T-helper 1 cell treated with Interleukin-12 subunit alpha and Interleukin-12 subunit beta and Interleukin-4 antibody, amounts not matched to agents 30 ng/mL and 1 ng/mL, for 36 hours (primary cell): ENCODE data around the gene PRR22. TPM values are rescaled to one million over a fixed set of nuclear protein-coding genes. Genes with fewer than 3 reads are reported as not detected.
"Not testable (repeated sequence)": the region's sequence is repeated elsewhere in the genome, so short reads cannot be mapped to it uniquely, and the experiment has no call there.

Experiments used
- intact Hi-C: fragments of 100-400 bp; cut with micrococcal nuclease; formaldehyde crosslinking; loops from one replicate; pipeline ENCODE4 v1.15.1; 2024
- total RNA-seq: library from RNA; stranded (reverse); gene quantifications from 2 replicates; pipeline ENCODE4 v1.2.3, GENCODE V29; 2022

PRR22 gene
- total RNA-seq, 1 donor from 2014 or later: 5.0 TPM

DNA sequence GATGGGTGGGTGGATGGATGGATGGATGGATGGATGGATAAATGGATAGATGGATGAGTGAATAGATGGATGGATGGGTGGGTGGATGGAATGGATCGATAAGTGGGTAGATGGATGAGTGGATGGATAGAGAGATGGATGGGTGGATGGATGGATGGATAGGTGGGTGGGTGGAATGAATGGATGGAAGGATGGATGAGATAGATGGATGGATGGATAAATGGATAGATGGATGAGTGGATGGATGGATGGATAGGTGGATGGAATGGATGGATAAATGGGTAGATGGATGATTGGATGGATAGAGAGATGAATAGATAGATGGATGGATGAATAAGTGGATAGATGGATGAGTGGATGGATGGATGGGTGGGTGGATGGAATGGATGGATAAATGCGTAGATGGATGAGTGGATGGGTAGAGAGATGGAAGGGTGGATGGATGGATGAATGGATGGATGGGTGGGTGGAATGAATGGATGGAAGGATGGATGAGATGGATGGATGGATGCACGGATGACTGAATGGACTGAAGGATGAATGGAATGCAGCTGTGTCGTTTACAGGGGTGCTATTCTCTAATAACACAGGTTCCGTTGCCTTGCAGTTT is 21.8 kb downstream of the PRR22 start:
- intact Hi-C loops: no loop called here

DNA sequence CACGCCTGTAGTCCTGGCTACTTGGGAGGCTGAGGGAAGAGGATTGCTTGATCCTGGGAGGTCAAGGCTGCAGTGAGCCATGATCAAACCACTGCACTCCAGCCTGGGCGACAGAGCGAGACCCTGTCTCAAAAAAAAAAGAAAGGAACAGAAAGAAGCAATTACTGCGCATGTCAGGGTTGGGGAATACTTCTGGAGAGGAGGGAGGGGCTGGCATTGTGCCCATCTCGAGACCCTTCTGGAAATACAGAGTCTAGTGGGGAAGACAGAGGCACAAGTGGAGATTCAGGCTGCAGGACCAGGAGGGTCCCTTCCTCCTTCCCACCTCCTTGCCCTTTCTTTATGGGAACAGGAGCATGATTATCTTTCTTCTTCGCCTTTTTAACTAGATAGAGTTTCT is 30.8 kb downstream of the PRR22 start:
- intact Hi-C loops: no loop called here

DNA sequence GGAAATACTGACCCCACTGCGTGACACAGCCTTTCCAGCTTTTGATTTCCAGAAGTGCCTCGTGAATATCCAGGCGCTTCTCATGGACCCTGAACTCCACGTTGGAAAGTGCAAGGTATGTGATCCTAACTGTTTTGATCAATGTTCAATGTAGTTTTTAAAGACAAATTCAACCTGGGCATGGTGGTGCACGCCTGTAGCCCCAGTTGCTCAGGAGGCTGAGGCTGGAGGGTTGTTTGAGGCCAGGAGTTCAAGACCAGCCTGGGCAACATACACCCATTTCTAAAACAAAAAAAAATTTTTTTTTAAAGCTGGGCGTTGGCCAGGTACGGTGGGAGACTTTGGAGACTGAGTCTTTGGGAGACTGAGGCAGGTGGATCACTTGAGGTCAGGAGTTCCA is 32.8 kb downstream of the PRR22 start:
- intact Hi-C loops: no loop called here

DNA sequence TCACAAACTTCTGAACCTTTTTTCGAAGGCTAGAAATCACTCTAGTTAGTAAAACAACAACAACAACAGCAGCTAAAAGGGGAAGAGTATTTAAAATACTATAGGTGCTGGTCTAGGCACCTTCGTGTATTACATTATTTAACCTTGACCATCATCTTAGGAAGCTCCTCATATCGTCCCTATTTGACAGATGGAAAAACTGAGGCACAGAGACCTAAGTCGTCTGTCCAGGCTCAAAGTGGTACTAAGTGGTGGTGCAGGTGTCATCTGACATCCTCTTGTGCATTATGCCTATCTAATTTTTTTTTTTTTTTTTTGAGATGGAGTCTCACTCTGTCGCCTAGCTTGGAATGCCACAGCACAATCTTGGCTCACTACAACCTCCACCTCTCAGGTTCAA is 35.0 kb downstream of the PRR22 start:
- intact Hi-C loops: no loop called here

DNA sequence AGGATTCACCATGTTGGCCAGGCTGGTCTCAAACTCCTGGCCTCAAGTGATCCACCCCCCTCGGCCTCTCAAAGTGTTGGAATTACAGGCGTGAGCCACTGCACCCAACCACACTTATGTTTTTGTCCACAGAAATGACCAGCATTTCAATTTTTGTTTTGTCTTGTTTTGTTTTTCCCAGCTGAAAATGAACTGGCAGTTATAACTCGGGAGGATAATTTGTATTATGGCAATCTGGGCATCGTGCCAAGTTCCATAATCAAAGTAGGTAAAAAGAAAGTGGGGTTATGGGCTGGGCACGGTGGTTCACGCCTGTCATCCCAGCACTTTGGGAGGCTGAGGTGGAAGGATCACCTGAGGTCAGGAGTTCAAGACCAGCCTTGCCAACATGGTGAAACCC is 35.6 kb downstream of the PRR22 start:
- intact Hi-C loops: not testable (repeated sequence)

DNA sequence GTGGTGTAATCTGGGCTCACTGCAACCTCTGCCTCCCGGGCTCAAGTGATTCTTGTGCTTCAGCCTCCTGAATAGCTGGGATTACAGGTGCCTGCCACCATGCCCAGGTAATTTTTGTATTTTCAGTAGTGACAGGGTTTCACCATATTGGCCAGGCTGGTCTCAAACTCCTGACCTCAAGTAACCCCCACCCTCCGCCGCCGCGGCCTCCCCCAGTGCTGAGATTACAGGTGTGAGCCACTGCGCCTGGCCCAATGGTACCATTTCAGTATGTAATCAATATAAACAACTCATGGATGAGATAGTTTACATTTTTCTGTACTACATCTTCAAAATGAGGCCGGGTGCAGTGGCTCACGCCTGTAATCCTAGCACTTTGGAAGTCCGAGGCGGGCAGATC is 39.5 kb downstream of the PRR22 start:
- intact Hi-C loops: not testable (repeated sequence)

DNA sequence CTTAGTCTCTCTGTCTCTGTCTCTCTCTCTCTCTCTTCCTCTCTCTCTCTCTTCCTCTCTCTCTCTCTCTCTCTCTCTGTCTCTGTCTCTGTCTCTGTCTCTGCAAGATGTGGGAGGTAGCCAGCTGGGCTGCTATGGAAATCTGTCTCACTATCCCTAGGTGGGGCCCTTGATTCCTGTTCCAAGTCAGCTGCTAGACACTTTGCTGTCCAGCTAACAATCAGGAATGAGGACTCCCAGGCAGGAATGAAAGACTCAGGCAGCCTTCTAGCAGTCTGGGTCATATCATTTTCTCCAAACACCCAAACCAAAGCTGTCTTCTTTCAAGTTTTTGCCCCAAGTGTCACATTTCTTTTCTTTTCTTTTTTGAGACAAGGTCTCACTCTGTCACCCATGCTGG is 40.9 kb downstream of the PRR22 start:
- intact Hi-C loops: no loop called here

DNA sequence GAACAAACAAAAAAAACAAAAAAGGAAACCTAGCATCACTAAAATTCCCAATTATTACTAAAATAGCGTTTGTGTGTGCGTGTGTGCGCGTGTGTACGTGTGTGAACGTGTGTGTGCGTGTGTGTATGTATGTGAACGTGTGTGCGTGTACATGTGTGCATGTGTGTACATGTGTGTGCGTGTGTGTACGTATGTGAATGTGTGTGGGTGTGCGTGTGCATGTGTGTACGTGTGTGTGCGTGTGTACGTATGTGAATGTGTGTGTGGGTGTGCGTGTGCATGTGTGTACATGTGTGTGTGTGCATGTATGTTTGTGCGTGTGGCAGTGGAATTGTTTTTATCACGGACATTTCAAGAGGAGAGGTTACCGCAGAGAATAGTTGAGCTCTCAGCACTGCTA is 42.5 kb downstream of the PRR22 start:
- intact Hi-C loops: no loop called here

DNA sequence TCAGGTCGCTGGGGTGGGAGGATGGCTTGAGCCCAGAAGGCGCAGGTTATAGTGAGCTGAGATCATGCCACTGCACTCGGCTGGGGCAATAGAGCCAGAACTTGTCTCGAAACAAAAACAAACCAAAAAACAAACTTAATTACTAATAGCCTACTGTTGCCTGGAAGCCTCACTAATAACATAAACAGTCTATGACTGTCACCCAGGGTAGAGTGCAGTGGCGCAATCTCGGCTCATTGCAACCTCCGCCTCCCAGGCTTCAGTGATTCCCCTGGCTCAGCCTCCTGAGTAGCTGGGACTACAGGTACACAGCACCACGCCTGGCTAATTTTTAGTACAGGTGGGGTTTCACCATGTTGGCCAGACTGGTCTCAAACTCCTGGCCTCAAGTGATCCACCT is 46.1 kb downstream of the PRR22 start:
- intact Hi-C loops: no loop called here

DNA sequence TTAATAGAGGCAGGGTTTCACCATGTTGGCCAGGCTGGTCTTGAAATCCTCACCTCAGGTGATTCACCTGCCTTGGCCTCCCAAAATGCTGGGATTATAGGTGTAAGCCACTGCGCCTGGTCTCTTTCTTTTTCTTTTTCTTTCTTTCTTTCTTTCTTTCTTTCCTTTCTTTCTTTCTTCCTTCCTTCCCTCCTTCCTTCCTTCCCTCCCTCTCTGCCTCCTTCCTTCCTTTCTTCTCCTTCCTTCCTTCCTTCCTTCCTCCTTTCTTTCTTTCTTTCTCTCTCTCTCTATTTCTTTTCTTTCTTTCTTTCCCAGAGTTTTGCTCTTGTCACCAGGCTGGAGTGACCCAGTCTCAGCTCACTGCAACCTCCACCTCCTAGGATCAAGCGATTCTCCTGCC is 51.4 kb downstream of the PRR22 start:
- intact Hi-C loops: not testable (repeated sequence)

Other genes starting within 250 kb of the PRR22 start
- 0.76 and 0.83 TPM in 2 replicates for gene TINCR, start 216.8 kb downstream of the PRR22 start, total RNA-seq
- gene SAFB2, start 162.0 kb downstream of the PRR22 start, total RNA-seq: 95.9 and 116 TPM in 2 replicates
- 127 and 135 TPM in 2 replicates for gene SAFB, start 161.7 kb downstream of the PRR22 start, total RNA-seq
- gene MICOS13, start 104.2 kb downstream of the PRR22 start, total RNA-seq: 44.4 TPM in 2 replicates
- 2.0 and 2.4 TPM in 2 replicates for gene HSD11B1L, start 103.7 kb downstream of the PRR22 start, total RNA-seq
- 692 and 713 TPM in 2 replicates for gene RPL36, start 94.5 kb downstream of the PRR22 start, total RNA-seq
- 82.2 and 82.9 TPM in 2 replicates for gene LONP1, start 64.6 kb downstream of the PRR22 start, total RNA-seq
- gene CATSPERD, start 64.1 kb downstream of the PRR22 start, total RNA-seq: not detected in 2 replicates
- 48.8 and 53.7 TPM in 2 replicates for gene DUS3L, start 6.4 kb upstream of the PRR22 start, total RNA-seq
- 0.32 and 0.64 TPM in 2 replicates for gene NRTN, start 20.3 kb upstream of the PRR22 start, total RNA-seq
- gene FUT6, start 55.0 kb upstream of the PRR22 start, total RNA-seq: not detected in 2 replicates
- 0.17 TPM in 1 of 2 replicates, not detected in the other for gene FUT3, start 66.7 kb upstream of the PRR22 start, total RNA-seq
- not detected in 2 replicates for gene FUT5, start 85.8 kb upstream of the PRR22 start, total RNA-seq
- gene NDUFA11, start 119.0 kb upstream of the PRR22 start, total RNA-seq: 220 and 230 TPM in 2 replicates
- 10.0 and 10.7 TPM in 2 replicates for gene VMAC, start 120.1 kb upstream of the PRR22 start, total RNA-seq
- 13.0 and 15.5 TPM in 2 replicates for gene CAPS, start 129.5 kb upstream of the PRR22 start, total RNA-seq
- 98.6 and 101 TPM in 2 replicates for gene RANBP3, start 193.4 kb upstream of the PRR22 start, total RNA-seq